DND-41 (cell line): ENCODE data around the gene IWS1.

ENCODE experiments used
- EZH2 ChIP-seq: IDR thresholded peaks from 3 replicates; pipeline ENCODE4 v1.6.1; 2012; ENCODE audit warnings: borderline replicate concordance, low read depth, mild to moderate bottlenecking, moderate library complexity, low read length, inconsistent platforms; ENCODE audit not compliant: severe bottlenecking
- TF ChIP-seq, protein P1 (sequence below): IDR thresholded peaks from 2 replicates; pipeline ENCODE4 v1.5.1; 2012; ENCODE audit warnings: borderline replicate concordance, low read length, moderate library complexity, mild to moderate bottlenecking; ENCODE audit not compliant: poor library complexity, severe bottlenecking; ENCODE audit errors: extremely low read depth

DNA sequence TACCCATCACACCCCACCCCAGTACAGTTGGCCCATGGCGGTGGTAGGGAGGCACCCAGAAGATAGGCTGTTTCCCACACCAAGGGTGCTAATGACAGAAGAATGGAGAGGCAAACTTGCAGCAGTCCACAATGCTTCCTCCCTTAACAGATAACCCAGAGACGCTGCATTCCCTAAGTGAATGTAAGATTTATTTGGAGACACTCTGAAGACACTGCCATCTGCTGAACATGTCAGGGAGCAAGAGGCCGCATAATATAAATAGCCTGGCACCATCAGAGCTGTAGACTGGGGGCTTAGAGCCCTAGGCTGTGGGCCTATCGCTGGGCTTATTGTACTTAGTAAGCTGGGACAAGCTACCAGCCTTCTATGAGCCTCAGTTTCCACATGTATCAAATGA, 2.2 kb upstream of the IWS1 start:
- TF ChIP-seq, protein P1, sequence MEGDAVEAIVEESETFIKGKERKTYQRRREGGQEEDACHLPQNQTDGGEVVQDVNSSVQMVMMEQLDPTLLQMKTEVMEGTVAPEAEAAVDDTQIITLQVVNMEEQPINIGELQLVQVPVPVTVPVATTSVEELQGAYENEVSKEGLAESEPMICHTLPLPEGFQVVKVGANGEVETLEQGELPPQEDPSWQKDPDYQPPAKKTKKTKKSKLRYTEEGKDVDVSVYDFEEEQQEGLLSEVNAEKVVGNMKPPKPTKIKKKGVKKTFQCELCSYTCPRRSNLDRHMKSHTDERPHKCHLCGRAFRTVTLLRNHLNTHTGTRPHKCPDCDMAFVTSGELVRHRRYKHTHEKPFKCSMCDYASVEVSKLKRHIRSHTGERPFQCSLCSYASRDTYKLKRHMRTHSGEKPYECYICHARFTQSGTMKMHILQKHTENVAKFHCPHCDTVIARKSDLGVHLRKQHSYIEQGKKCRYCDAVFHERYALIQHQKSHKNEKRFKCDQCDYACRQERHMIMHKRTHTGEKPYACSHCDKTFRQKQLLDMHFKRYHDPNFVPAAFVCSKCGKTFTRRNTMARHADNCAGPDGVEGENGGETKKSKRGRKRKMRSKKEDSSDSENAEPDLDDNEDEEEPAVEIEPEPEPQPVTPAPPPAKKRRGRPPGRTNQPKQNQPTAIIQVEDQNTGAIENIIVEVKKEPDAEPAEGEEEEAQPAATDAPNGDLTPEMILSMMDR: peak; percentile 29
- TF ChIP-seq EZH2: no peak
